CD4-positive, alpha-beta T cell treated with Interleukin-12 subunit alpha and Interleukin-12 subunit beta, for 1 hour (primary cell): Measurements from ENCODE around the gene GPC2.
A peak's percentile ranks its signal among the peaks of the same experiment; 100 is the strongest.
"Not testable (repeated sequence)": the region's sequence is repeated elsewhere in the genome, so short reads cannot be mapped to it uniquely, and the experiment has no call there.

ENCODE experiments used
- DNase-seq: peaks from one replicate; pipeline ENCODE4 v3.0.0-alpha.2; 2020

The GPC2 gene

GRCh38 chr7:100198266-100198665 is 21.1 kb upstream of the GPC2 start:
- no peak for DNase-seq

- not testable (repeated sequence) for DNase-seq
Observed at GRCh38 chr7:100195901-100196322, 18.7 kb upstream of the GPC2 start.

DNA sequence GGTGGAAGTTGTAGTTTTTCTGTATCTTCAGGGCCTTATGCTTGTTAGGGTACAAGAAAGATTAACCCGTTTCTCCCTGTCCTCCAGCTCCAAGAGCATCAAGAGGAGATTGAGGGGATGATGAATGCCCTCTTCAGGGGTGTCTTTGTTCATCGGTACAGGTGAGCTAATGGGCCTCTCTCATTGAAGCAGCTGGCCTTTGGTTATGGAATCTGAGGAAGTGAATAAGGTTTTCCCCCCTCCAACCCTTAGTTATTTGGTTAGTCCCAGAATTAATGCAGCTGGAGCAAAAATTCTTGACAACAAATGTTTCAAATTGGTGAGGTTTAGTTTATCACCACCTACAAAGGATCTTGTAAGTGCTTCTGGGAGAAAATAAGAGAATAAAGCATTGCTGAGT is 18.0 kb upstream of the GPC2 start:
- no peak for DNase-seq

- DNase-seq = no peak
Observed at GRCh38 chr7:100192969-100193368, 15.8 kb upstream of the GPC2 start.

GRCh38 chr7:100192281-100192862 is 15.2 kb upstream of the GPC2 start:
- DNase-seq = not testable (repeated sequence)

- no peak for DNase-seq
Observed at GRCh38 chr7:100191775-100192174, 14.6 kb upstream of the GPC2 start.

DNA sequence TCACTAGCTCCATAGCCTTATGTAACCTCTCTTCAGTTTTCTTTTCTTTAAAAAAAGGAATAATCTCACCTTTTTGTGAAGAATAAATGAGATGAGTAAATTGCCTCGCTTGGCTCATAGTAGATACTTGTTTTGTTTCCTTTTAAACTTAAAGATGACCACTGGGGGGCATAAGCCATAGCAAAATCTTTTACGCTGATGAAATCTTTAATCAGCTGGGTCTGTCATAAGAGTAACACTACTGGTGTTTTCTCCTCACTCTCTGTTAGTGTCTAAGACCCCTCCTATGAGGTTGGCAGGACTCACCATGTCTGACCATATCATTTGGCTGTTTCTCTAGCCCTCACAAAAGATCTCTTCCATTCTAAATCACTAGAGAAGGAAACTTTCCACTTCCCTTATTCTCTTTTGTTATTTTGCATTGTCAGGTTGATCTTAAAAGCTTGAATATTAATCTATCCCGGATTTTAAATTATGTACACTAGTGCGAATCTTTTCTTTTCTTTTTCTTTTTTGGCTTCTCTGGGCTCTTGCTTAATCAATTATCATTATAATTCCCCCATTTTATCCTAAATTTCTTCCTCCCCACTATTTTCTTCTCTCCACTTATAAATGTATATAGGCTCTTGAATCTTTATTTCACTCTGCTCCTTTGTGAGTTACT is 13.0 kb upstream of the GPC2 start:
- DNase-seq = peak; percentile 71

GRCh38 chr7:100189061-100189460 is 11.9 kb upstream of the GPC2 start:
- DNase-seq = no peak

DNA sequence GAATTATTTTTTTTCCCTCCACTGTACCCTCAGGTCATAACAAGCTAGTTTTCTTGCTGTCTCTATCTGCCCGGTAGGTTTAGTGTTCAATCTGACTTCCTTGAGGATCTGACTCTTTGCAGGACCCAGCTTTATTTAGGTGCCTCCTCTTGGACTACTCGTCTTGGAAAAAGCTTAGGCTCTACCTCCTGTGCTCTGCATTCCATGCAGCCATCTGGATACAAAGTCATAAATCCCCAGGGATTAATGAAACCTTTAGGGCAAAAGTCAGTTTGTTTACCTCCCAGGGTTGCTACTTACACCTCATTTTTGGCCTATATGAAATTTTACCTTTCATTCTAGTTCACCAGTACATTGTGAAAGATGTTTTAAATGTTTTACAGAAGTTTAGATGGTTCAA is 8.5 kb upstream of the GPC2 start:
- DNase-seq = no peak

- not testable (repeated sequence) for DNase-seq
Observed at GRCh38 chr7:100183090-100183489, 5.9 kb upstream of the GPC2 start.

- peak; percentile 44 for DNase-seq
Observed at GRCh38 chr7:100182616-100183015, 5.4 kb upstream of the GPC2 start.

DNA sequence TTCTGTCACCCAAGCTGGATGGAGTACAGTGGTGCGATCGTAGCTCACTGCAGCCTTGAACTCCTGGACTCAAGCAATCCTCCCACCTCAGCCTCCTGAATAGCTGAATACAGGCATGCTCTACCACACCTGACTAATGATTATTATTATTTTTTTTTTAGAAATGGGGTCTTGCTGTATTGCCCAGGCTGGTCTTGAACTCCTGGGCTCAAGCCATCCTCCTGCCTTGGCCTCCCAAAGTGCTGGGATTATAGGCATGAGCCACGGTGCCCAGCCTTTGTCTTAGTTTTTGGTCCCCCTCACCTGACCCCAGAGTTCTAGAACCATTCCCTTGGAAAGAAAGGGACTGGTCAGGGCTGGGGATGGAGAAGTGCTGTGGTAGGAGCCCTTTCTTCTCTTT is 2.9 kb upstream of the GPC2 start:
- not testable (repeated sequence) for DNase-seq

DNA sequence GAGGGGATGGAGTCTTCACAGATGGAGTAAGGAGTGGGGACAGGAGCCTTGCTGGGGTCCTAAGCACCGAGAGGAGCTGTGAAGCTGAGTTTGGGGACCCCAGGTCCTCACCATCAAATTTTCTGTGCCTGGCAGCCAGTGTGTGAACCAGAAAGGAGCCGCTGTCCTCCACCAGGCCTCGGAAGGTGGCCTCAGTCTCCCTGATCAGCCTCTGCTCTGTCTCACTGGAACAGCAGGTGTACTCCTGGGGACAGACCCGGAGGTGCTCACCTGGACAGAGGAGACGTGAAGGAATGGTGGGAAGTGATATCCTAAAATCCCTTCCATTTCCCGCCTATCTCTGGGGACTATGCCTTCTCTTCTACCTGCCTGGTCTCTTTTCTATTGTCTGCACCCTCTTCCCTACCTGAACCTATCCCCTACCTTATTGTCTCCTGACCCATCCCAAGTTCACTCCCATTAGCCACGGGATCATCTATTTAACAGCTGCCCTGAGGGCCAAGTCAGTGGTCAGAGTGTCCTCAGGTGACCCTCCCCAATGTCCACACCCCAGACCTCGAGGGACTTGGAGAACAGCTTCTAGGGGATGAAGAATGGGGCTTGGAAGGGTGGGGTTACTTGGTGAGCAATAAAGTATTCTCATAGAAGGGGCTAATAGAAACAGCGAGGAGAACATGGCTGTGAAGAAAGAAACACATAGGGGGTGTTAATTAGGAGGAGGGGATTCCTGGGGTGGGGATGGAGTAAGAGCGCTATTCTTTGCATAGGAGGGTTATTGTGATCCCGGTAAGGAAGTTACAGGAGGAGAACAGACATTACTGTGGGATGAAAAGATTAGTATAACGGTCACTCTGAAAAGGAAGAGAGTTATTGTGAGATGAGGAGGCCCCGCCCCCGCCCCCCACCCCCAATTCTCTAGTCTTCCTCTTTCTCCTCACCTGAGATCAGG is 811 bp downstream of the GPC2 start:
- DNase-seq = no peak

GRCh38 chr7:100175296-100175935 is 1.8 kb downstream of the GPC2 start:
- no peak for DNase-seq

GRCh38 chr7:100174582-100174981 is 2.6 kb downstream of the GPC2 start:
- DNase-seq = no peak

DNA sequence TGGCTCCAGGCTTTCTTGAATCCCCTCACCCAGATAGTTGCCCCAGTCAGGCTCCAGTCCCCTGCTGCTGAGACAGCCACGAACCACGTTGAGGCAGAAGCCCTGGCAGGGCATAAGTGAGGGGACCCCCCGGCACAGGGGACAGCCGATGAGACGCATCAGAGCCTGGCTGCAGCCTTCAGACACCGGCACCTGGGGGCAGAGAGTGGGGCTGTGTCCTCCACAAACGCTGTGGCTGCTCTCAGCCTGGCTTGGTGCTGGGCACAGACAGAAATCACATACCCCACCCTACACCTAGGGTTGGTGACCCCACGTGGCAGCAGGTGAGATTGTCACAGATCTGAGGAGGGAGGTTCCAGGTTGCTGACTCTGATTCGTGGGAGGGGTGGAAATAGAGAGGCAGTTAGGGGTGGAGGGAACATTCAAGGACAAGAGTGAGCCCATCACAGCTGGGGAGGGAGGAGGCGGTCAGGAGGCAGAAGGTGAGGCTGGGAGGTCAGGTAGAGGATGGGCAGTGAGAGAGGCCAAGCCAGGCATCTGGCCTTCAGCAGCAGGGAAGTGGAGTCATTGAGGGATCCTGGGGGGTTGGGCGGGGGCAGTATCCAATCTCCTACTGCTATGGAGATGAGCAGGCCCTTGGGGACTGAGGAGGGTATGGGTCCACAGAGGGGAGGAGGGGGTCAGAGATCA is 3.2 kb downstream of the GPC2 start:
- no peak for DNase-seq

GRCh38 chr7:100171840-100172239 is 5.3 kb downstream of the GPC2 start:
- DNase-seq = peak; percentile 32

DNA sequence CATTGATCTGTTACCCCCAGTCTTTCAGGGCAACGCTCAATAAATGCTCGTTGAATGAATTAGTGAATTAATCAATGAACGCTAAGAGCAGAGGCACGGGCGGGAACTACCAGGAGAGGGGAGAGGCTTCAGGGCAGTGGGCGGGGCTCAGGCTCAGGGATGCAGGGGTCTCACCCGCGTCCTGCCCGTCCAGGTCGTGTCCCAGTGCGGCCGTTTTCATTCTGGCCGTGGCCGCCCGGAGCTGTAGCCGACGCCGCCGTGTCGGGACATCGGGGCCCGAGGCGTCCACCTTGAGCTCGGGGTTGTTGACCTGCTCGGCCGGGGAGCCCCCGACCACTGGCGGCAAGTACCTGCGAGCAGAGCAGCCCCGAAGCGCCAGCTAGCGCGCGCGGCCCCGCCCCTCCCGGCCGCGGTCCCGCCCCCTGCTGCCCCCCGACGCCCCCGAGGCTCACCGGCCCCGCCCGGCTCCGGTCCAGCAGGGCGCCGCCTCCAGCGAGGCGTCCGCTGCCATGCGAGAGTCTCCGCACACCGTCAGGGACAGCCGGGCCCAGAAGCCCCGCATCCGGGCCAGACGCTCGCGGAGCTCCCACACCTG is 6.0 kb downstream of the GPC2 start:
- DNase-seq = peak; percentile 60

GRCh38 chr7:100170101-100170897 is 6.9 kb downstream of the GPC2 start:
- no peak for DNase-seq

DNA sequence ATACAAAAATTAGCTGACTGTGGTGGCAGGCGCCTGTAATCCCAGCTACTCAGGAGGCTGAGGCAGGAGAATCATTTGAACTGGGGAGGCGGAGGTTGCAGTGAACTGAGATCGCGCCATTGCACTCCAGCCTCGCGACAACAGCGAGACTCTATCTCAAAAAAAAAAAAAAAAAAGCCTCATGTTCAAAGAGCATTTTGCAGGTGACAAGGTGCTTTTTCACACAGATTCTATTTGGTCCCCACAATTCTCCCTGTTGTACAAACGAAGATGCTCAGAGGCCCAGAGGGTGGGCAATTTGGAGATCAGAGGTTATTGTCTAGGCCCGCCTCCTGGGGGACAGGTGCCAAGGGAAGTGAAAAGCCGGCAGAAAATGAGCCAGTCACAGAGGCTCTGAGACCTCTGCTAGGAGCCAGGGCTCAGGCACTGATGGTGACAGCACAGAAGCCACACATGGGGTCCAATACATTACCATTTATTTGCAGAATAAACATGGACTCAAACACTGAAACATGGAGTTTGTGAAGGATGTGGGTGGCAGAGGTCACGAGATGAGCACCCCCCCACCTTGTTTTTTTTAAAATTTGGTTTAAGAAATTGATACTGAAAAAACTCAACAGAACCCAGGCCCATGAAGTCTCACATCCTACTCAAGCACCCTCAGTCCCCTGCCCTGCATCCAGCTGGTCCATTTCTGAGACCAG is 7.9 kb downstream of the GPC2 start:
- DNase-seq = no peak

- DNase-seq = no peak
Observed at GRCh38 chr7:100167912-100168323, 9.3 kb downstream of the GPC2 start.
